Bronchial epithelial cell (primary cell): ENCODE measurements around the gene ATP11C. TPM values are rescaled to one million over a fixed set of nuclear protein-coding genes. Genes with fewer than 3 reads are reported as not detected.
A peak's percentile ranks its signal among the peaks of the same experiment; 100 is the strongest.
"Not testable (repeated sequence)": the region's sequence is repeated elsewhere in the genome, so short reads cannot be mapped to it uniquely, and the experiment has no call there.

Experiments used
- DNase-seq: peaks from one replicate; pipeline ENCODE4 v3.0.0-alpha.2; 2010; ENCODE audit warnings: low read depth
- FAIRE-seq: peaks from 2 replicates; lab custom pipeline; 2011; peaks lifted over from hg19 to GRCh38; lab: Jason Lieb, UNC
- H3K27me3 ChIP-seq: 2 replicates; pipeline ENCODE4 v1.5.1; 2011; ENCODE audit warnings: low read length; ENCODE audit not compliant: control insufficient read depth, insufficient read depth
- H3K36me3 ChIP-seq: 2 replicates; pipeline ENCODE4 v1.5.1; 2011; ENCODE audit warnings: low read length; ENCODE audit not compliant: control insufficient read depth, insufficient read depth
- H3K4me3 ChIP-seq: 2 replicates; pipeline ENCODE4 v1.5.1; 2011; ENCODE audit warnings: mild to moderate bottlenecking, low read depth, low read length, control low read depth
- CTCF ChIP-seq: IDR thresholded peaks from 2 replicates; pipeline ENCODE4 v1.5.1; 2011; ENCODE audit warnings: mild to moderate bottlenecking, moderate library complexity, low read length, control low read depth, inconsistent platforms; ENCODE audit not compliant: insufficient read depth, severe bottlenecking
- total RNA-seq: library from RNA; depleted of rRNA; stranded (reverse); fragments of >200 nt; gene quantifications from 2 replicates; pipeline ENCODE4 v1.2.1, GENCODE V29; 2014

ATP11C gene
- total RNA-seq, 1 donor from 2014 or later = 10.0 TPM

DNA sequence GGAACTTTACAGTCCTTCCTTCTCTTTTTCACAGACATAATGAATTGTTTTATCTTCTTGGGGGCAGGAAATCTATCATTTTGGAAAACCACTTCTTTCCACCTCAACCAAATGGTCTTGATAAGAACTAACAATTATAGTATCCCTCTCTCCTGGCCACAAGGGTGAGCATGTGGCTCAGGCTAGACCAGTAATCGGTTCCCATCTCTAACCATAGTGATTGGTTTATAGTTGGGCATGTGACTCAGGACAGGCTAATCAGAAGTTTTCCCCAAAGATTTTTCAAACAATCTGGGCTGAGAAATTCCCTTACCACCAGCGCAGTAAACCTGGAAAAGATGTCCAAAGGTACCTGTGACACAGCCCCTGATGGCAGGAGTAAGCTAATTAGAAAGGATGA, 36.4 kb upstream of the ATP11C start:
- no peak for DNase-seq
- H3K27me3 ChIP-seq = no peaks in the 10 kb centered on the region
- H3K4me3 ChIP-seq = no peak overlapping the region
- TF ChIP-seq CTCF = no peak
- no peaks in the 10 kb centered on the region for H3K36me3 ChIP-seq
- FAIRE-seq = no peak

DNA sequence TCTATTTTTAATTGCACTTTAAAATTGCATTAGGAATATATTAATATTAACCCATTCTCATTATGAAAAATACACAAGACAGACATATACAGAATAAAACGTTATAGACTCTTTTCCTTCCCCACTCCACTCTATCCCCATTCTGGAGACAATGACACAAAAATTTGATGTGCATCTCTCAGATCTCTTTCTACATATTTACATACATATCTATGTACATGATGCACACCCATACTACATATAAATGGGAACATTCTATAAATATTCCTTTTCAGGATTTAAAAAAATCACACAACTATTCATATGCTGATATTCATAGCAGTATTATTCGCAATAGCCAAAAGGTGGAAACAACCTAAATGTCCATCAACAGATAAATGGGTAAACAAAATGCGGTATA, 34.9 kb upstream of the ATP11C start:
- FAIRE-seq = no peak
- no peak for TF ChIP-seq CTCF
- no peaks in the 10 kb centered on the region for H3K27me3 ChIP-seq
- H3K36me3 ChIP-seq = no peaks in the 10 kb centered on the region
- no peak for DNase-seq
- no peak overlapping the region for H3K4me3 ChIP-seq

DNA sequence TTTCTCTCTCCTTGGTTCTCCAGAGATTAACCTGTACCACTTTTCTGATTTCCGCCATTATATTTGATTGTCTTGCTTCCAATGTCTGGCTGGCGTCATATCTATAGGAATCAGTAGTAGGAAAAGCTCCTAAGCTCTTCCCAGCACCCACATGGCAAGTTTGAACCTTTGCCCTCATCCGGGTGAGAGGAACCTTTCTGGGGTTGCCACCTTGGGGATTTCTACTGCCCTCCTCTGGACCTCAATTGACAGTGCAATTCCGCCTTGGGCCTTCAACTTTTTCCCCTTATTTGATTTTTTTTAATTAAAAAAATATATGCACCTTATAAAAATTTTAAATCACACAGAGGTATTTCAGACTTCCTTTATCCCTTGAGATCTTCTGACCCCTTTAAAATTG, 34.4 kb upstream of the ATP11C start:
- Histone ChIP-seq H3K36me3 (no peaks in the 10 kb centered on the region), H3K27me3 (no peaks in the 10 kb centered on the region), H3K4me3 (no peak overlapping the region)
- TF ChIP-seq CTCF = peak; percentile 22
- peak; percentile 0 for DNase-seq
- no peak for FAIRE-seq

GRCh38 chrX:139966159-139966558, 33.3 kb upstream of the ATP11C start:
- FAIRE-seq, H3K27me3 ChIP-seq, H3K4me3 ChIP-seq, DNase-seq, H3K36me3 ChIP-seq: not testable (repeated sequence)

- no peaks in the 10 kb centered on the region for H3K36me3 ChIP-seq
- FAIRE-seq = no peak
Observed at GRCh38 chrX:139965421-139965820, 32.6 kb upstream of the ATP11C start, which contains the start of gene CXorf66. CXorf66 (minus strand) TSS chrX:139965521; CDS start chrX:139965496, 25 bp downstream.

GRCh38 chrX:139961091-139961490, 28.2 kb upstream of the ATP11C start:
- H3K27me3 ChIP-seq, H3K36me3 ChIP-seq, H3K4me3 ChIP-seq, FAIRE-seq, DNase-seq: not testable (repeated sequence)

More at GRCh38 chrX:139965421-139965820, 32.6 kb upstream of the ATP11C start, which contains the start of gene CXorf66:
- no peak for TF ChIP-seq CTCF
- H3K27me3 ChIP-seq = no peaks in the 10 kb centered on the region
- no peak for DNase-seq
- no peak within 1 kb of the TSS for H3K4me3 ChIP-seq

- DNase-seq (peak; percentile 18), FAIRE-seq (no peak)
- no peaks in the 10 kb centered on the region for H3K27me3 ChIP-seq
- no peaks in the 10 kb centered on the region for H3K36me3 ChIP-seq
- no peak for TF ChIP-seq CTCF
- no peak overlapping the region for H3K4me3 ChIP-seq
Observed at GRCh38 chrX:139949703-139950102, 16.9 kb upstream of the ATP11C start.
